ENCODE results near the gene CCDC61. TPM values are rescaled to one million over a fixed set of nuclear protein-coding genes. Genes with fewer than 3 reads are reported as not detected.

Gene CCDC61
- total RNA-seq, 1 donor: 3.6 TPM

DNA sequence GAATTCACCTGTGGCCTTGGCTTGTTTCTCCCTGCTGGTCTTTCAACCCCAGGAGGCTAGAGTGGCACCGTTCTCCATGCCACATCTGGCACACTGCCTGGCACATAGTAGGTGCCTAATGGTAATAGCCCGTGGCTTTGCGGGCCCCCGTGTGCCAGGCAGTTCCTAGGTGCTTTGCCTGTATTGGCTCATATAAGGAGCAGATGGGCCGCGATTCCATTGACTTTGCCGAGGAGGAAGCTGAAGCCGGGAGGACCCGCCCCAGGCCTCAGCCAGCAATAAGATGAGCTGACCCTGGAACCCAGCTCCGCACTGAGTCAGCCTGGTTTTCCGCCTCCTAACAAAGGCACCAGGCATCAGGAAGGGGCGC lies 26.8 kb downstream of the CCDC61 start:
- TF ChIP-seq, protein P1, sequence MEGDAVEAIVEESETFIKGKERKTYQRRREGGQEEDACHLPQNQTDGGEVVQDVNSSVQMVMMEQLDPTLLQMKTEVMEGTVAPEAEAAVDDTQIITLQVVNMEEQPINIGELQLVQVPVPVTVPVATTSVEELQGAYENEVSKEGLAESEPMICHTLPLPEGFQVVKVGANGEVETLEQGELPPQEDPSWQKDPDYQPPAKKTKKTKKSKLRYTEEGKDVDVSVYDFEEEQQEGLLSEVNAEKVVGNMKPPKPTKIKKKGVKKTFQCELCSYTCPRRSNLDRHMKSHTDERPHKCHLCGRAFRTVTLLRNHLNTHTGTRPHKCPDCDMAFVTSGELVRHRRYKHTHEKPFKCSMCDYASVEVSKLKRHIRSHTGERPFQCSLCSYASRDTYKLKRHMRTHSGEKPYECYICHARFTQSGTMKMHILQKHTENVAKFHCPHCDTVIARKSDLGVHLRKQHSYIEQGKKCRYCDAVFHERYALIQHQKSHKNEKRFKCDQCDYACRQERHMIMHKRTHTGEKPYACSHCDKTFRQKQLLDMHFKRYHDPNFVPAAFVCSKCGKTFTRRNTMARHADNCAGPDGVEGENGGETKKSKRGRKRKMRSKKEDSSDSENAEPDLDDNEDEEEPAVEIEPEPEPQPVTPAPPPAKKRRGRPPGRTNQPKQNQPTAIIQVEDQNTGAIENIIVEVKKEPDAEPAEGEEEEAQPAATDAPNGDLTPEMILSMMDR (IDR thresholded peaks at IDR 0.05; ENCODE audit: extremely low read depth, low read depth, low read length): no peak
- H4K20me1 ChIP-seq (ENCODE audit: insufficient read depth, low read length): peaks cover 13% of the 10 kb centered on the region
- H3K79me2 ChIP-seq (ENCODE audit: insufficient read depth, low read length): no peaks in the 10 kb centered on the region
- H3K36me3 ChIP-seq (ENCODE audit: insufficient read depth, low read length): no peaks in the 10 kb centered on the region
- H3K9me3 ChIP-seq (ENCODE audit: low read depth, low read length): no peaks in the 10 kb centered on the region
- peaks cover 26% of the 10 kb centered on the region for H3K27me3 ChIP-seq (ENCODE audit: insufficient read depth, low read length)
- no peak overlapping the region for H3K4me3 ChIP-seq (ENCODE audit: insufficient read depth, low read length)
- H3K4me2 ChIP-seq (ENCODE audit: insufficient read depth, low read length): no peak overlapping the region
- no peak for DNase-seq (ENCODE audit: insufficient read length, low spot score, missing footprints)
- no peaks in the 10 kb centered on the region for H3K4me1 ChIP-seq (ENCODE audit: insufficient read depth, low read length)
- H3K27ac ChIP-seq (ENCODE audit: low read depth, low read length): no peak overlapping the region
- H2AFZ ChIP-seq (ENCODE audit: low read length): no peak overlapping the region

GRCh38 chr19:46022431-46023310 lies 27.4 kb downstream of the CCDC61 start, which contains the start of gene PGLYRP1:
Gene PGLYRP1 (minus strand): TSS chr19:46023053. CDS start chr19:46023021, 32 bp downstream.
- no peak within 1 kb of the TSS for H2AFZ ChIP-seq (ENCODE audit: low read length)
- no peak within 1 kb of the TSS for H3K27ac ChIP-seq (ENCODE audit: low read depth, low read length)
- H3K4me1 ChIP-seq (ENCODE audit: insufficient read depth, low read length): no peaks in the 10 kb centered on the region
- peaks cover 26% of the 10 kb centered on the region for H3K27me3 ChIP-seq (ENCODE audit: insufficient read depth, low read length)
- H3K36me3 ChIP-seq (ENCODE audit: insufficient read depth, low read length): no peaks in the 10 kb centered on the region
- H3K4me2 ChIP-seq (ENCODE audit: insufficient read depth, low read length): no peak within 1 kb of the TSS
- no peaks in the 10 kb centered on the region for H3K9me3 ChIP-seq (ENCODE audit: low read depth, low read length)
- TF ChIP-seq, protein P1 (IDR thresholded peaks at IDR 0.05; ENCODE audit: extremely low read depth, low read depth, low read length): no peak
- peaks cover 11% of the 10 kb centered on the region for H4K20me1 ChIP-seq (ENCODE audit: insufficient read depth, low read length)
- no peaks in the 10 kb centered on the region for H3K79me2 ChIP-seq (ENCODE audit: insufficient read depth, low read length)
- DNase-seq (ENCODE audit: insufficient read length, low spot score, missing footprints): no peak
- H3K4me3 ChIP-seq (ENCODE audit: insufficient read depth, low read length): no peak within 1 kb of the TSS

GRCh38 chr19:46023311-46023779 lies 28.1 kb downstream of the CCDC61 start:
- Histone ChIP-seq H3K27ac (ENCODE audit: low read depth, low read length) (no peak overlapping the region), H4K20me1 (ENCODE audit: insufficient read depth, low read length) (peaks cover 6% of the 10 kb centered on the region), H2AFZ (ENCODE audit: low read length) (no peak overlapping the region), H3K36me3 (ENCODE audit: insufficient read depth, low read length) (no peaks in the 10 kb centered on the region), H3K9me3 (ENCODE audit: low read depth, low read length) (no peaks in the 10 kb centered on the region), H3K79me2 (ENCODE audit: insufficient read depth, low read length) (no peaks in the 10 kb centered on the region), H3K4me3 (ENCODE audit: insufficient read depth, low read length) (no peak overlapping the region), H3K4me1 (ENCODE audit: insufficient read depth, low read length) (no peaks in the 10 kb centered on the region), H3K27me3 (ENCODE audit: insufficient read depth, low read length) (peaks cover 26% of the 10 kb centered on the region), H3K4me2 (ENCODE audit: insufficient read depth, low read length) (no peak overlapping the region)
- TF ChIP-seq, protein P1 (IDR thresholded peaks at IDR 0.05; ENCODE audit: extremely low read depth, low read depth, low read length): no peak
- no peak for DNase-seq (ENCODE audit: insufficient read length, low spot score, missing footprints)

- H3K79me2 ChIP-seq (ENCODE audit: insufficient read depth, low read length): no peaks in the 10 kb centered on the region
- peaks cover 30% of the 10 kb centered on the region for H3K27me3 ChIP-seq (ENCODE audit: insufficient read depth, low read length)
- no peaks in the 10 kb centered on the region for H3K4me1 ChIP-seq (ENCODE audit: insufficient read depth, low read length)
- no peaks in the 10 kb centered on the region for H3K36me3 ChIP-seq (ENCODE audit: insufficient read depth, low read length)
- H4K20me1 ChIP-seq (ENCODE audit: insufficient read depth, low read length): peaks cover 2% of the 10 kb centered on the region
- H3K4me3 ChIP-seq (ENCODE audit: insufficient read depth, low read length): no peak overlapping the region
- TF ChIP-seq, protein P1 (IDR thresholded peaks at IDR 0.05; ENCODE audit: extremely low read depth, low read depth, low read length): no peak
- no peak for DNase-seq (ENCODE audit: insufficient read length, low spot score, missing footprints)
- H2AFZ ChIP-seq (ENCODE audit: low read length): no peak overlapping the region
- H3K9me3 ChIP-seq (ENCODE audit: low read depth, low read length): no peaks in the 10 kb centered on the region
- H3K4me2 ChIP-seq (ENCODE audit: insufficient read depth, low read length): no peak overlapping the region
- no peak overlapping the region for H3K27ac ChIP-seq (ENCODE audit: low read depth, low read length)
These were observed 30.6 kb downstream of the CCDC61 start for GRCh38 chr19:46025835-46026234.
